A549 (cell line): ENCODE results near the gene TMEM170A.

Source experiments
- CEBPB ChIP-seq, 2 experiments: fragments of >200 bp in 1 of 2; sonication (Bioruptor Twin) in 1 of 2; formaldehyde crosslinking in 1 of 2; IDR thresholded peaks; 2 replicates each; pipeline ENCODE4 v1.6.1; 2012 to 2016
- CHD2 ChIP-seq: fragments of 150-350 bp; IDR thresholded peaks from 2 replicates; pipeline ENCODE4 v1.6.1; 2014; ENCODE audit warnings: low read length; ENCODE audit not compliant: partially characterized antibody
- CTCF ChIP-seq: fragments of >200 bp; sonication (Bioruptor Twin); formaldehyde crosslinking; IDR thresholded peaks from 3 replicates; pipeline ENCODE4 v1.5.1; 2016

- TF ChIP-seq CTCF (no peak), CHD2 (no peak), CEBPB (IDR thresholded peaks at IDR 0.05) (no peak)
Measured at GRCh38 chr16:75478480-75479345, 14.2 kb upstream of the TMEM170A start.
